ENCODE measurements around the gene C21orf91. TPM values are rescaled to one million over a fixed set of nuclear protein-coding genes. Genes with fewer than 3 reads are reported as not detected.

Gene C21orf91
- total and polyA plus RNA-seq, 2 donors (not counting 3 experiments of a cell fraction or from before 2014, with no cell fraction given) = 1.3 to 4.2 TPM

DNA sequence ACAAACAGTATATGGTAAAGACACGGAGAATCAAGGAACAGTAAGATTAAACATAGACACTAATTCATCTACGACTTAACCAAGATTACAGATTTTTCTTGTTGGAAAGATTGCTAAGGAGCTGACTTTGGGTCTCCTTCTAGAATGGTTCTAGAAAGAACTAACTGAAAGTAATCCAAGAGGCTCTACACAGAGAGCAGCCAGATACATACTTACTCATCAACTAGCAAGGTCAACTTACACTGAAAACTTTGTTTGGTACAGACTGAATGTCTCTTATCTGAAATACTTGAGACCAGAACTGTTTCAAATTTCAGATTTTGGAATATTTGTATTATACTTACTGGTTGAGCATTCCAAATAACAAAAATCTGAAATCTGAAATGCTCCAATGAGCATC lies 5.8 kb downstream of the C21orf91 start:
- ChIA-PET CTCF (interaction anchor here (1.0 kb wide), 1 partner anchor 8 kb away, joined by 3 read pairs; no protein-coding TSS in a partner anchor), POLR2A (no interaction called here)
- Histone ChIP-seq H3K79me2 (ENCODE audit: control insufficient read depth, insufficient read depth, low read length) (no peaks in the 10 kb centered on the region), H3K36me3 (ENCODE audit: control insufficient read depth in 2 of 2, extremely low read depth in 1 of 2, insufficient read depth in 2 of 2, low read length in 2 of 2) (peaks cover 0 to 5% of the 10 kb centered on the region in 2 experiments), H3K4me1 (ENCODE audit: control insufficient read depth, extremely low read depth, insufficient read depth, low read length) (peaks cover 8% of the 10 kb centered on the region), H3K9me3 (replicated peaks; ENCODE audit: control insufficient read depth, insufficient read depth, low read length) (no peaks in the 10 kb centered on the region), H4K20me1 (replicated peaks; ENCODE audit: control insufficient read depth, extremely low read depth, insufficient read depth, low read length) (no peaks in the 10 kb centered on the region), H3K27me3 (ENCODE audit: control insufficient read depth in 2 of 2, insufficient read depth in 2 of 2, low read length in 2 of 2) (no peaks in the 10 kb centered on the region), H3K4me2 (ENCODE audit: insufficient read depth, low read length) (no peak overlapping the region), H2AFZ (ENCODE audit: low read depth, low read length) (no peak overlapping the region), H3K27ac (ENCODE audit: insufficient read depth, low read depth, low read length) (no peak overlapping the region), H3K9ac (replicated peaks; ENCODE audit: extremely low read depth, insufficient read depth, low read length) (no peak overlapping the region), H3K9me1 (replicated peaks; ENCODE audit: control insufficient read depth, extremely low read depth, insufficient read depth, low read length) (no peaks in the 10 kb centered on the region), H3K4me3 (replicated peaks in 1 of 3; ENCODE audit: insufficient read depth in 1 of 3, low read depth in 1 of 3, low read length in 3 of 3) (no peak overlapping the region)
- intact Hi-C loops (cut with micrococcal nuclease) (loop anchor here (2.0 kb wide), 1 partner anchor 23 kb away; no protein-coding TSS in a partner anchor), dilution Hi-C loops (cut with MboI; ENCODE audit: extremely low pct_ligation_motif_present, low sequenced_read_pairs) (no loop called here)
- DNase-seq (ENCODE audit: low read depth, low spot score) (no peak), FAIRE-seq (no peak)
- TF ChIP-seq, protein P1, sequence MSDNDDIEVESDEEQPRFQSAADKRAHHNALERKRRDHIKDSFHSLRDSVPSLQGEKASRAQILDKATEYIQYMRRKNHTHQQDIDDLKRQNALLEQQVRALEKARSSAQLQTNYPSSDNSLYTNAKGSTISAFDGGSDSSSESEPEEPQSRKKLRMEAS (IDR thresholded peaks at IDR 0.05; ENCODE audit: insufficient read depth, insufficient read length) = no peak
- no peak for TF ChIP-seq POLR2A (IDR thresholded peaks at IDR 0.05; ENCODE audit: low read depth, low read length)
- no peak for TF ChIP-seq EZH2 (IDR thresholded peaks at IDR 0.05; ENCODE audit: borderline replicate concordance, low read depth, low read length, severe bottlenecking)
- BruUV-seq (replicated peaks) = no TSS peak

DNA sequence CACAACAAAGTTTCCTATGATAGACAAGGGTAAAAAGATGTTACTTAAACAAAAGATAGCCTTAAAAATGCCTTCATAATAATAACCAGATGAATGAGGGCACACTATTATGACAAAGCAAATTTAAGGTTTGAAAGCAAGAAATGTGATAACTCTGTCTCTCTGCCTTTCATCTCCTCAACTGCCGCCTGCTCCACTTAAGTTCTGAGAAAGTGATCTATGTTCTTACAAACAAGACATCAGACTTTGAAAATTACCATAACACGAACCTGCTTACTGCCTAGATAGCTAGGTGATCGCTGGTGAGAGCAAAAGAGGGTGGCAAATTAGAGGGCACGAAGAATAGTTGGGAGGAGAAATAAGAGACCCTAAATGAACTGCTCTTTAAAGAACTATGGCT lies 13.2 kb downstream of the C21orf91 start:
- Histone ChIP-seq H3K9me3 (replicated peaks; ENCODE audit: control insufficient read depth, insufficient read depth, low read length) (peaks cover 2% of the 10 kb centered on the region), H3K79me2 (ENCODE audit: control insufficient read depth, insufficient read depth, low read length) (no peaks in the 10 kb centered on the region), H3K4me2 (ENCODE audit: insufficient read depth, low read length) (no peak overlapping the region), H3K36me3 (ENCODE audit: control insufficient read depth in 2 of 2, extremely low read depth in 1 of 2, insufficient read depth in 2 of 2, low read length in 2 of 2) (peaks cover 0 to 5% of the 10 kb centered on the region in 2 experiments), H3K9ac (replicated peaks; ENCODE audit: extremely low read depth, insufficient read depth, low read length) (no peak overlapping the region), H3K4me3 (replicated peaks in 1 of 3; ENCODE audit: insufficient read depth in 1 of 3, low read depth in 1 of 3, low read length in 3 of 3) (no peak overlapping the region), H2AFZ (ENCODE audit: low read depth, low read length) (no peak overlapping the region), H3K27ac (ENCODE audit: insufficient read depth, low read depth, low read length) (no peak overlapping the region), H3K9me1 (replicated peaks; ENCODE audit: control insufficient read depth, extremely low read depth, insufficient read depth, low read length) (no peaks in the 10 kb centered on the region), H3K27me3 (ENCODE audit: control insufficient read depth in 2 of 2, insufficient read depth in 2 of 2, low read length in 2 of 2) (no peaks in the 10 kb centered on the region), H3K4me1 (ENCODE audit: control insufficient read depth, extremely low read depth, insufficient read depth, low read length) (no peaks in the 10 kb centered on the region), H4K20me1 (replicated peaks; ENCODE audit: control insufficient read depth, extremely low read depth, insufficient read depth, low read length) (no peaks in the 10 kb centered on the region)
- FAIRE-seq (no peak), DNase-seq (ENCODE audit: low read depth, low spot score) (no peak)
- CTCF ChIA-PET = interaction anchor here (1.2 kb wide), 2 partner anchors 9 to 11 kb away, joined by 3 read pairs; no protein-coding TSS in a partner anchor
- intact Hi-C loops (cut with micrococcal nuclease) = no loop called here
- BruUV-seq (replicated peaks) = no TSS peak
- TF ChIP-seq POLR2A (IDR thresholded peaks at IDR 0.05; ENCODE audit: low read depth, low read length) (no peak), EZH2 (IDR thresholded peaks at IDR 0.05; ENCODE audit: borderline replicate concordance, low read depth, low read length, severe bottlenecking) (no peak), JUN (IDR thresholded peaks at IDR 0.05; ENCODE audit: borderline replicate concordance, insufficient read depth, insufficient read length, low read depth) (no peak), FOS (IDR thresholded peaks at IDR 0.05; ENCODE audit: borderline replicate concordance, insufficient read depth, low read length) (no peak), GATA2 (IDR thresholded peaks at IDR 0.05; ENCODE audit: insufficient read depth, insufficient read length, low read depth, low read length) (no peak), CTCF (IDR thresholded peaks at IDR 0.05; ENCODE audit: extremely low read depth in 1 of 2, insufficient read depth in 1 of 2, low read depth in 1 of 2, low read length in 2 of 2) (no peak), MYC (IDR thresholded peaks at IDR 0.05; ENCODE audit: low read depth, low read length) (no peak), POLR2AphosphoS5 (IDR thresholded peaks at IDR 0.05; ENCODE audit: insufficient read depth, low read depth, low read length) (no peak)
- TF ChIP-seq, protein P1 (IDR thresholded peaks at IDR 0.05; ENCODE audit: insufficient read depth, insufficient read length) = no peak
- dilution Hi-C loops (cut with MboI; ENCODE audit: extremely low pct_ligation_motif_present, low sequenced_read_pairs) = no loop called here
- POLR2A ChIA-PET = no interaction called here
